ENCODE measurements around the gene AIMP1. TPM values are rescaled to one million over a fixed set of nuclear protein-coding genes. Genes with fewer than 3 reads are reported as not detected.

The AIMP1 gene
- total and polyA plus RNA-seq, 10 of the 15 experiments (the other 5 are each of a cell fraction or from before 2014, with no cell fraction given) = 18.6 to 131 (median 56.5) TPM

DNA sequence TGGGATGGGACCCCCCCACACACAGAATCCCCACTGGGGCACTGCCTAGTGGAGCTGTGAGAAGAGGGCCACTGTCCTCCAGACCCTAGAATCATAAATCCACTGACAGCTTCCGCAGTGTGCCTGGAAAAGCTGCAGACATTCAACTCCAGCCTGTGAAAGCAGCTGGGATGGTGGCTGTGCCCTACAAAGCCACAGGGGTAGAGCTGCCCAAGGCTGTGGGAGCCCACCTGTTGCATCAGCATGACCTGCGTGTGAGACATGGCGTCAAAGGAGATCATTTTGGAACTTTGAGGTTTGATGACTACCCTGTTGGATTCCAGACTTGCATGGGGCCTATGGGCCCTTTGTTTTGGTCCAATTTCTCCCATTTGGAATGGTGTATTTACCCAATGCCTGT lies 22.3 kb downstream of the AIMP1 start (continued):
- TF ChIP-seq, protein P1, sequence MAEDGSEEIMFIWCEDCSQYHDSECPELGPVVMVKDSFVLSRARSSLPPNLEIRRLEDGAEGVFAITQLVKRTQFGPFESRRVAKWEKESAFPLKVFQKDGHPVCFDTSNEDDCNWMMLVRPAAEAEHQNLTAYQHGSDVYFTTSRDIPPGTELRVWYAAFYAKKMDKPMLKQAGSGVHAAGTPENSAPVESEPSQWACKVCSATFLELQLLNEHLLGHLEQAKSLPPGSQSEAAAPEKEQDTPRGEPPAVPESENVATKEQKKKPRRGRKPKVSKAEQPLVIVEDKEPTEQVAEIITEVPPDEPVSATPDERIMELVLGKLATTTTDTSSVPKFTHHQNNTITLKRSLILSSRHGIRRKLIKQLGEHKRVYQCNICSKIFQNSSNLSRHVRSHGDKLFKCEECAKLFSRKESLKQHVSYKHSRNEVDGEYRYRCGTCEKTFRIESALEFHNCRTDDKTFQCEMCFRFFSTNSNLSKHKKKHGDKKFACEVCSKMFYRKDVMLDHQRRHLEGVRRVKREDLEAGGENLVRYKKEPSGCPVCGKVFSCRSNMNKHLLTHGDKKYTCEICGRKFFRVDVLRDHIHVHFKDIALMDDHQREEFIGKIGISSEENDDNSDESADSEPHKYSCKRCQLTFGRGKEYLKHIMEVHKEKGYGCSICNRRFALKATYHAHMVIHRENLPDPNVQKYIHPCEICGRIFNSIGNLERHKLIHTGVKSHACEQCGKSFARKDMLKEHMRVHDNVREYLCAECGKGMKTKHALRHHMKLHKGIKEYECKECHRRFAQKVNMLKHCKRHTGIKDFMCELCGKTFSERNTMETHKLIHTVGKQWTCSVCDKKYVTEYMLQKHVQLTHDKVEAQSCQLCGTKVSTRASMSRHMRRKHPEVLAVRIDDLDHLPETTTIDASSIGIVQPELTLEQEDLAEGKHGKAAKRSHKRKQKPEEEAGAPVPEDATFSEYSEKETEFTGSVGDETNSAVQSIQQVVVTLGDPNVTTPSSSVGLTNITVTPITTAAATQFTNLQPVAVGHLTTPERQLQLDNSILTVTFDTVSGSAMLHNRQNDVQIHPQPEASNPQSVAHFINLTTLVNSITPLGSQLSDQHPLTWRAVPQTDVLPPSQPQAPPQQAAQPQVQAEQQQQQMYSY (CRISPR knock-in tag; IDR thresholded peaks at IDR 0.05) = no peak
- TF ChIP-seq IRF4 (IDR thresholded peaks at IDR 0.05; ENCODE audit: low read depth, low read length) = no peak

GRCh38 chr4:106339431-106339830 lies 23.1 kb downstream of the AIMP1 start:
- BruUV-seq (replicated peaks) = no TSS peak

More at GRCh38 chr4:106339431-106339830, 23.1 kb downstream of the AIMP1 start:
- H3K9me3 ChIP-seq (replicated peaks; ENCODE audit: control insufficient read depth, insufficient read depth, low read length) = peaks cover 18% of the 10 kb centered on the region; the same call in 2 of the 3 replicates
- H3K79me2 ChIP-seq (ENCODE audit: control insufficient read depth, insufficient read depth, low read length) = peaks cover 5% of the 10 kb centered on the region
- CTCF ChIA-PET = no interaction called here
- in situ Hi-C loops (cut with MboI) (no loop called here), intact Hi-C loops (cut with micrococcal nuclease; ENCODE audit: unreplicated experiment) (no loop called here)
- TF ChIP-seq NFXL1 (IDR thresholded peaks at IDR 0.05; ENCODE audit: borderline replicate concordance) = no peak
- SMC1A ChIA-PET (ENCODE audit: uncharacterized antibody, unreplicated experiment) = no interaction called here
- H3K27me3 ChIP-seq (replicated peaks in 1 of 2; ENCODE audit: control insufficient read depth in 2 of 2, insufficient read depth in 2 of 2, low read length in 1 of 2) = no peaks in the 10 kb centered on the region
- no peak overlapping the region for H3K4me3 ChIP-seq
- no peak for FAIRE-seq
- H3K4me1 ChIP-seq (ENCODE audit: control insufficient read depth, insufficient read depth, low read length) = no peaks in the 10 kb centered on the region
- RAD21 ChIA-PET (ENCODE audit: unreplicated experiment) = no interaction called here
- no peak for DNase-seq (ENCODE audit: low read depth, low spot score)
- no peak overlapping the region for H3K9ac ChIP-seq (ENCODE audit: control insufficient read depth, insufficient read depth, low read length)
- POLR2A ChIA-PET = no interaction called here
- H4K20me1 ChIP-seq (ENCODE audit: control insufficient read depth, insufficient read depth) = no peaks in the 10 kb centered on the region
- H3K4me2 ChIP-seq (ENCODE audit: control insufficient read depth, insufficient read depth) = no peak overlapping the region
- ATAC-seq = no peak
- 86% methylated on average over 4 of the region's 4 CpGs for WGBS (ENCODE audit: insufficient coverage, insufficient replicate concordance, low lambda C conversion rate, missing lambda C conversion rate)
- no peak overlapping the region for H2AFZ ChIP-seq (ENCODE audit: control insufficient read depth, low read depth, low read length)
- no peak overlapping the region for H3K27ac ChIP-seq (ENCODE audit: control insufficient read depth, insufficient read depth)
- peaks cover 7 to 42% of the 10 kb centered on the region in 2 experiments for H3K36me3 ChIP-seq (ENCODE audit: control insufficient read depth in 2 of 2, insufficient read depth in 2 of 2, low read length in 1 of 2)
